HFF-Myc (cell line): ENCODE results near the gene ELF4.

ENCODE experiments used
- DNase-seq: peaks from one replicate; pipeline ENCODE4 v3.0.0-alpha.2; 2011; ENCODE audit warnings: low read depth; ENCODE audit errors: extremely low read depth
- H3K4me3 ChIP-seq: replicated peaks from 2 replicates; pipeline ENCODE4 v1.5.1; 2011; ENCODE audit warnings: low read depth, mild to moderate bottlenecking, control low read depth, low read length
- CTCF ChIP-seq: IDR thresholded peaks from 2 replicates; pipeline ENCODE4 v1.5.1; 2012; ENCODE audit warnings: mild to moderate bottlenecking, low read depth, low read length, control low read depth; ENCODE audit errors: missing control alignments

ELF4 gene

GRCh38 chrX:130110379-130111219 is at the start of gene ELF4:
ELF4 (minus strand) TSS chrX:130110497; CDS start chrX:130081330, 29,167 bp downstream.
- DNase-seq = no peak
- no peak for TF ChIP-seq CTCF
- H3K4me3 ChIP-seq = peak within 1 kb of the TSS; percentile 50

GRCh38 chrX:130159776-130160175 is 49.5 kb upstream of the ELF4 start:
- H3K4me3 ChIP-seq = no peak overlapping the region
- TF ChIP-seq CTCF = no peak

GRCh38 chrX:130158311-130158710 is 48.0 kb upstream of the ELF4 start:
- no peak overlapping the region for H3K4me3 ChIP-seq
- TF ChIP-seq CTCF = no peak

More at GRCh38 chrX:130159776-130160175, 49.5 kb upstream of the ELF4 start:
- no peak for DNase-seq

GRCh38 chrX:130155564-130155963 is 45.3 kb upstream of the ELF4 start:
- no peak for TF ChIP-seq CTCF
- H3K4me3 ChIP-seq = no peak overlapping the region
- DNase-seq = no peak

More at GRCh38 chrX:130158311-130158710, 48.0 kb upstream of the ELF4 start:
- DNase-seq = no peak

- DNase-seq = no peak
- no peak for TF ChIP-seq CTCF
These were observed 37.3 kb upstream of the ELF4 start for GRCh38 chrX:130147631-130148030.

GRCh38 chrX:130145123-130145522 is 34.8 kb upstream of the ELF4 start:
- H3K4me3 ChIP-seq = no peak overlapping the region
- DNase-seq = no peak
- no peak for TF ChIP-seq CTCF

More at GRCh38 chrX:130147631-130148030, 37.3 kb upstream of the ELF4 start:
- no peak overlapping the region for H3K4me3 ChIP-seq
